ENCODE data around the gene SURF1.
"Not testable (repeated sequence)": the region's sequence is repeated elsewhere in the genome, so short reads cannot be mapped to it uniquely, and the experiment has no call there.

GRCh38 chr9:133334888-133335287, 21.4 kb downstream of the SURF1 start:
- not testable (repeated sequence) for TF ChIP-seq CTCF (conservative IDR thresholded peaks at IDR 0.05 in 1 of 2, IDR thresholded peaks at IDR 0.05 in 1 of 2; ENCODE audit: extremely low read depth in 1 of 2, insufficient read depth in 1 of 2, low read depth in 1 of 2, low read length in 2 of 2); EZH2 (IDR thresholded peaks at IDR 0.05; ENCODE audit: borderline replicate concordance, low read length)
